Lung (tissue), 12 donors: ENCODE results near the gene SCN3B. TPM values are rescaled to one million over a fixed set of nuclear protein-coding genes. Genes with fewer than 3 reads are reported as not detected.

Experiments used
- ATAC-seq: fragments of 200-7000 bp; cut with Tn5 transposase; one replicate; pipeline ENCODE4 v1.9.1; 2020; ENCODE audit warnings: moderate number of reproducible peaks; ENCODE audit not compliant: insufficient read depth, low FRiP score
- DNase-seq, 3 donors: peaks; one replicate each; pipeline ENCODE4 v3.0.0-alpha.2; 2013 to 2017
- H3K27ac ChIP-seq, 2 donors: one replicate each; pipeline ENCODE4 v1.5.1; 2013; ENCODE audit warnings: mild to moderate bottlenecking in 2 of 2, moderate library complexity in 2 of 2, control low read depth in 1 of 2, inconsistent platforms in 1 of 2, low read depth in 1 of 2, low read length in 1 of 2
- H3K27me3 ChIP-seq, 3 donors: one replicate each; pipeline ENCODE4 v1.5.1; 2013; ENCODE audit warnings: low read length in 2 of 3; ENCODE audit not compliant: control insufficient read depth in 3 of 3, insufficient read depth in 3 of 3
- H3K36me3 ChIP-seq, 4 donors: one replicate each; pipeline ENCODE4 v1.5.1; 2013; ENCODE audit warnings: low read length in 4 of 4, mild to moderate bottlenecking in 1 of 4, moderate library complexity in 1 of 4; ENCODE audit not compliant: control insufficient read depth in 4 of 4, insufficient read depth in 4 of 4
- H3K4me1 ChIP-seq, 5 donors: one replicate each; pipeline ENCODE4 v1.5.1; 2013; ENCODE audit warnings: low read length in 5 of 5, mild to moderate bottlenecking in 2 of 5, moderate library complexity in 1 of 5; ENCODE audit not compliant: control insufficient read depth in 5 of 5, insufficient read depth in 5 of 5
- H3K4me3 ChIP-seq: one replicate; pipeline ENCODE4 v1.5.1; 2013; ENCODE audit warnings: mild to moderate bottlenecking, control low read depth, moderate library complexity
- H3K9ac ChIP-seq, 2 donors: one replicate each; pipeline ENCODE4 v1.5.1; 2013; ENCODE audit warnings: low read length in 2 of 2, control low read depth in 1 of 2; ENCODE audit not compliant: insufficient read depth in 1 of 2
- H3K9me3 ChIP-seq, 4 donors: one replicate each; pipeline ENCODE4 v1.5.1; 2013; ENCODE audit warnings: low read length in 3 of 4, mild to moderate bottlenecking in 1 of 4, moderate library complexity in 1 of 4; ENCODE audit not compliant: control insufficient read depth in 4 of 4, insufficient read depth in 3 of 4
- CTCF ChIP-seq: IDR thresholded peaks from 2 replicates; pipeline ENCODE4 v1.5.1; 2012; ENCODE audit warnings: mild to moderate bottlenecking; ENCODE audit errors: control extremely low read depth, extremely low read depth
- WGBS, 2 donors: extraction: QIAGEN DNeasy Blood & Tissue Kit; methylation state at CpG; one replicate each; pipeline ENCODE4 v1.1.7; 2013; 5-methylcytosine and 5-hydroxymethylcytosine counted together
- polyA plus RNA-seq, 2 donors: library from polyadenylated mRNA; stranded (reverse); fragments of 200-250 nt; gene quantifications; one replicate each; pipeline ENCODE4 v1.2.1, GENCODE V29; 2013
- total RNA-seq, 2 donors: library from RNA; depleted of rRNA in 1 of 2; stranded (reverse); fragments of >200 nt in 1 of 2; gene quantifications; one replicate each; pipeline ENCODE4 v1.2.1, GENCODE V29; 2014 to 2021
- donor health status: control.
- donor health status: control.
- donor health status: Bipolar disorder and iron deficiency.
- donor health status: healthy.
- donor health status: DM: yes; HTN: yes; CAD: no.

The SCN3B gene
- total and polyA plus RNA-seq, 4 donors = 0.72 to 2.7 (median 1.2) TPM

- no peaks in the 10 kb centered on the region for H3K36me3 ChIP-seq
- no peak overlapping the region for H3K4me3 ChIP-seq
- no peaks in the 10 kb centered on the region for H3K4me1 ChIP-seq
- WGBS, 2 donors = 66 to 77% methylated on average over 4 of the region's 4 CpGs
- no peak overlapping the region for H3K27ac ChIP-seq
- H3K27me3 ChIP-seq = peaks cover 0 to 3% (median 0%) of the 10 kb centered on the region in 3 donors
- TF ChIP-seq CTCF = no peak
- no peaks in the 10 kb centered on the region for H3K9me3 ChIP-seq
- no peak for ATAC-seq
- no peak for DNase-seq
- H3K9ac ChIP-seq = no peak overlapping the region
Observed at GRCh38 chr11:123641495-123641840, 13.0 kb downstream of the SCN3B start.

- no peaks in the 10 kb centered on the region for H3K4me1 ChIP-seq
- DNase-seq (peak; percentile 13 to 33 (median 19)), ATAC-seq (peak; percentile 61)
- no peak overlapping the region for H3K4me3 ChIP-seq
- H3K27ac ChIP-seq = no peak overlapping the region
- peak; percentile 27 for TF ChIP-seq CTCF
- H3K9me3 ChIP-seq = no peaks in the 10 kb centered on the region
- H3K9ac ChIP-seq = no peak overlapping the region
- WGBS, 2 donors = 31 to 34% methylated on average over 22 of the region's 22 CpGs
- H3K36me3 ChIP-seq = no peaks in the 10 kb centered on the region
- no peaks in the 10 kb centered on the region for H3K27me3 ChIP-seq
Observed at GRCh38 chr11:123640677-123641494, 13.5 kb downstream of the SCN3B start.

GRCh38 chr11:123640029-123640428 is 14.4 kb downstream of the SCN3B start:
- WGBS, 2 donors = 72 to 77% methylated on average over 5 of the region's 5 CpGs
- TF ChIP-seq CTCF = no peak
- H3K9ac ChIP-seq = no peak overlapping the region

More at GRCh38 chr11:123640029-123640428, 14.4 kb downstream of the SCN3B start:
- Histone ChIP-seq H3K27ac (no peak overlapping the region), H3K27me3 (no peaks in the 10 kb centered on the region), H3K36me3 (no peaks in the 10 kb centered on the region), H3K4me1 (no peaks in the 10 kb centered on the region), H3K9me3 (no peaks in the 10 kb centered on the region), H3K4me3 (no peak overlapping the region)
- no peak for DNase-seq
- no peak for ATAC-seq
